A549 (cell line): ENCODE results near the gene CSGALNACT2.

ENCODE experiments used
- BCL3 ChIP-seq: fragments of >200 bp; sonication (Bioruptor Twin); formaldehyde crosslinking; IDR thresholded peaks from 3 replicates; pipeline ENCODE4 v1.6.1; 2016
- CBX8 ChIP-seq: fragments of 200-600 bp; sonication (generic); IDR thresholded peaks from 2 replicates; pipeline ENCODE4 v1.6.1; 2016
- CEBPB ChIP-seq, 2 experiments: fragments of >200 bp in 1 of 2; sonication (Bioruptor Twin) in 1 of 2; formaldehyde crosslinking in 1 of 2; IDR thresholded peaks; 2 replicates each; pipeline ENCODE4 v1.6.1; 2012 to 2016
- CTCF ChIP-seq: fragments of >200 bp; sonication (Bioruptor Twin); formaldehyde crosslinking; IDR thresholded peaks from 3 replicates; pipeline ENCODE4 v1.5.1; 2016
- EP300 ChIP-seq, 2 experiments: fragments of >200 bp; sonication (Bioruptor Twin); formaldehyde crosslinking; IDR thresholded peaks; 2 replicates in 1 of 2; 3 replicates in 1 of 2; pipeline ENCODE4 v1.6.1; 2016 to 2017
- HOXA7 ChIP-seq: fragments of 250-450 bp; sonication (Bioruptor Pico); IDR thresholded peaks from 2 replicates; pipeline ENCODE4 v1.5.0; 2020; ENCODE audit warnings: mild to moderate bottlenecking, moderate library complexity
- JUNB ChIP-seq: fragments of >200 bp; sonication (Bioruptor Twin); formaldehyde crosslinking; IDR thresholded peaks from 2 replicates; pipeline ENCODE4 v1.6.1; 2016
- MAZ ChIP-seq: fragments of 150-350 bp; IDR thresholded peaks from 2 replicates; pipeline ENCODE4 v1.6.1; 2014; ENCODE audit warnings: antibody characterized with exemption, low read depth, low read length, borderline replicate concordance
- MYC ChIP-seq: IDR thresholded peaks from 2 replicates; pipeline ENCODE4 v1.6.1; 2012; ENCODE audit warnings: mild to moderate bottlenecking, inconsistent platforms, low read length, improper control_type of control experiment, borderline replicate concordance
- POLR2A ChIP-seq: IDR thresholded peaks from 2 replicates; pipeline ENCODE4 v1.6.1; 2012; ENCODE audit warnings: mild to moderate bottlenecking, low read length
- ZFP36 ChIP-seq: fragments of 450-650 bp; IDR thresholded peaks from 2 replicates; pipeline ENCODE4 v1.6.1; 2014; ENCODE audit warnings: borderline replicate concordance; ENCODE audit not compliant: partially characterized antibody

GRCh38 chr10:43196131-43196980, 58.1 kb downstream of the CSGALNACT2 start:
- TF ChIP-seq CEBPB (IDR thresholded peaks at IDR 0.05), result no peak
- TF ChIP-seq MYC, result no peak
- TF ChIP-seq CTCF, result no peak
- TF ChIP-seq EP300 (IDR thresholded peaks at IDR 0.05), result no peak
- TF ChIP-seq ZFP36, result no peak
- TF ChIP-seq HOXA7, result no peak
- TF ChIP-seq MAZ, result no peak
- TF ChIP-seq CBX8, result no peak
- no peak for TF ChIP-seq JUNB
- TF ChIP-seq BCL3, result no peak
- 0 out of 2 replicates have a peak, but pooled peaks have one; percentile 10 for TF ChIP-seq POLR2A
